GM13977 (cell line): ENCODE measurements around the gene ELF5.
A peak's percentile ranks its signal among the peaks of the same experiment; 100 is the strongest.

Experiments
- DNase-seq: peaks from one replicate; pipeline ENCODE4 v3.0.0; 2012; ENCODE audit warnings: low spot score
- in situ Hi-C: fragments of 300-500 bp; cut with MboI; formaldehyde crosslinking; loops from one replicate; pipeline ENCODE4 v1.12.0; 2022; ENCODE audit warnings: low sequenced_read_pairs, low pct_unique_long_range_greater_than_20kb, mixed read lengths, inconsistent platforms; ENCODE audit not compliant: unreplicated experiment
- TF ChIP-seq, protein P1 (sequence below): IDR thresholded peaks from 2 replicates; pipeline ENCODE4 v1.5.1; 2012; ENCODE audit warnings: mild to moderate bottlenecking, control low read depth; ENCODE audit not compliant: insufficient read depth; ENCODE audit errors: extremely low read depth, missing control alignments

The ELF5 gene

DNA sequence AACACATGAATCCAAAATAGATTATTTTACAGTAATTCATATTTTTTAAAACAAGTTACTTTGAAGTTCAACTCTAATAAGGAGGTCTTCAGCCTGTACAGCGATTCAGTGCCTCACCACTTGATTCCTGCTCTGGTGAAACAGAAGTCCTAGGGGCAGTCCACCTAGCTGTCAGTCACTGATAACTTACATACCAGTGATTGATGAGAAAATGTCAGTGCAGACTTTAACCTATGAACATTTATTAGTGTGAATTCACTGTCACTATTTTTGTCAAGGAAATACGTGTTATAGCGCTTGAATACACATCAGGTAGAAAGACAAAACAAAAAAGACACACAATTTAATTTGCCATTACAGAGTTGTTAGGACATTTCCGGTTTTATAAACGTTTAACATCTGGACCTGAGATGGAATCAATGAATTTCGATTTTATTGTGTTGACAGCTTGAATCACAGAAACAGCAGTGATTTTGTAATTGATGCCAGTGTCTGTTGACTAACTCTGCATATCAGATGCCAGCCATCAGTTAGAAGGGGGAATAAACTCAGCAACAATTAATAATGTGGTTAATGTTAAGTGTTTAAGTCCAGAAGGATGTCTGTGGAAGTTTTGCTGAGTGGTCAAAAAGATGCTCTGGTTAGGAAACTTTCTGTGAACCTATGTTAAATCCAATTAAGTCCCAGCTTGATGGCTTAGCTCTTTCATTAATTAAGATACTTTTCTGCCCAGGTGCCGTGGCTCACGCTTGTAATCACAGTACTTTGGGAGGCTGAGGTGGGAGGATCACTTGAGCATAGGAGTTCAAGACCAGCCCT is 34.5 kb downstream of the ELF5 start:
- TF ChIP-seq, protein P1, sequence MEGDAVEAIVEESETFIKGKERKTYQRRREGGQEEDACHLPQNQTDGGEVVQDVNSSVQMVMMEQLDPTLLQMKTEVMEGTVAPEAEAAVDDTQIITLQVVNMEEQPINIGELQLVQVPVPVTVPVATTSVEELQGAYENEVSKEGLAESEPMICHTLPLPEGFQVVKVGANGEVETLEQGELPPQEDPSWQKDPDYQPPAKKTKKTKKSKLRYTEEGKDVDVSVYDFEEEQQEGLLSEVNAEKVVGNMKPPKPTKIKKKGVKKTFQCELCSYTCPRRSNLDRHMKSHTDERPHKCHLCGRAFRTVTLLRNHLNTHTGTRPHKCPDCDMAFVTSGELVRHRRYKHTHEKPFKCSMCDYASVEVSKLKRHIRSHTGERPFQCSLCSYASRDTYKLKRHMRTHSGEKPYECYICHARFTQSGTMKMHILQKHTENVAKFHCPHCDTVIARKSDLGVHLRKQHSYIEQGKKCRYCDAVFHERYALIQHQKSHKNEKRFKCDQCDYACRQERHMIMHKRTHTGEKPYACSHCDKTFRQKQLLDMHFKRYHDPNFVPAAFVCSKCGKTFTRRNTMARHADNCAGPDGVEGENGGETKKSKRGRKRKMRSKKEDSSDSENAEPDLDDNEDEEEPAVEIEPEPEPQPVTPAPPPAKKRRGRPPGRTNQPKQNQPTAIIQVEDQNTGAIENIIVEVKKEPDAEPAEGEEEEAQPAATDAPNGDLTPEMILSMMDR = no peak
- in situ Hi-C loops = no loop called here
- no peak for DNase-seq

DNA sequence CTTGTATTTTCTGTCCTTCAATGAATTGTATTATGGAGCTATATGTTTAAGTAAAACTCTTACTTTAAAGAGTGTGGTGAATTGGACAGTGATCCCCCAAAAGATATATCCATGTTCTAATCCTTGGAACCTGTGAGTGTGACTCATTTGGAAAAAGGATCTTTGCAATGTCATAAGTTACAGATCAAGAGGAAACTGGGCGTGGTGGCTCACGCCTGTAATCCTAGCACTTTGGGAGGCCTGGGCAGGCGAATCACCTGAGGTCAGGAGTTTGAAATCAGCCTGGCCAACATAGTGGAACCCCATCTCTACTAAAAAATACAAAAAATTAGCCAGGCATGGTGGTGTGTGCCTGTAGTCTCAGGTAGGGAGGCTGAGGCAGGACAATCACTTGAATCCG is 36.7 kb downstream of the ELF5 start:
- no peak for DNase-seq
- TF ChIP-seq, protein P1 = no peak
- in situ Hi-C loops = no loop called here

DNA sequence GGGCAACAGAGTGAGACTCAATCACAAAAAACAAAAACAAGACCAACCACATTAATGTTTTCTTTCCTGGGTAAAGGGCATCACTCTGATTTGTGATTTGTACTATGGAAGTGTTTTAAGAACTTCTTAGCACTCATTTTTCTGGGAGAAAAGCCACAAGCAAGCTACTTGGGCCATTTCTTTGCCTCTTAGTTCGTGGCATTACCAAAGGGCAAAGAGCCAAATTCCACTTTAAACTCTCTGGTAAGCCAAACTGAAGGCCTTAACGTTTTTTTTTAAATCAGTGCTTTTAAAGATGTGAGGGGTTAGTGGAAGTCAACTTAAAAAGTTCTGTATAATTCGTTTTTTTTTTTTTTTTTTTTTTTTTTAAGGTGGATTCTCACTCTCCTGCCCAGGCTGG is 37.9 kb downstream of the ELF5 start:
- DNase-seq = no peak
- in situ Hi-C loops = no loop called here
- TF ChIP-seq, protein P1 = no peak

DNA sequence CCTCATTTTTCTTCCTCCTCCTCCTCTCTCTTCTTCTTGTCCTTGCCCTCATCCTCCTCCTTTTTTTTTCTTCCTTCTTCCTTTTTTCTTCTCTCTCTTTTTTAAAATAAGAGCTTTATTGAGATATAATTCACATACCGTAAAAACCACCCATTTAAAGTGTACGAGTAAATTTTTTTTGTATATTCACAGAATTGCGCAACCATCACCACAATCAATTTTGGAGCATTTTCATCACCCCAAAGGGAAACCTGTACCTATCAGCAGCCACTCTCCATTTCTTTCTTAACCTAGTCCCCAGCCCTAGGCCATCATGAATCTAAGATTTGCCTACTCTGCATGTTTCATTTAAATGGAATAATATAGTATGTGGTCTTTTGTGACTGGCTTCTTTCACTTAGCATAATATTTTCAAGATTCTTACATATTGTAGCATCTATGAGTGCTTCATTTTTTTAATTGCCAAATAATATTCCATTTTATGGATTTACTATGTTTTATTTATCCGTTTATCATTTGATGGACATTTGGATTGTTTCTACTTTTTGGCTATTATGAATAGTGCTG is 39.9 kb downstream of the ELF5 start:
- DNase-seq = no peak
- in situ Hi-C loops = loop anchor here (25.0 kb wide), 1 partner anchor 286 kb away; no protein-coding TSS in a partner anchor
- TF ChIP-seq, protein P1 = no peak

DNA sequence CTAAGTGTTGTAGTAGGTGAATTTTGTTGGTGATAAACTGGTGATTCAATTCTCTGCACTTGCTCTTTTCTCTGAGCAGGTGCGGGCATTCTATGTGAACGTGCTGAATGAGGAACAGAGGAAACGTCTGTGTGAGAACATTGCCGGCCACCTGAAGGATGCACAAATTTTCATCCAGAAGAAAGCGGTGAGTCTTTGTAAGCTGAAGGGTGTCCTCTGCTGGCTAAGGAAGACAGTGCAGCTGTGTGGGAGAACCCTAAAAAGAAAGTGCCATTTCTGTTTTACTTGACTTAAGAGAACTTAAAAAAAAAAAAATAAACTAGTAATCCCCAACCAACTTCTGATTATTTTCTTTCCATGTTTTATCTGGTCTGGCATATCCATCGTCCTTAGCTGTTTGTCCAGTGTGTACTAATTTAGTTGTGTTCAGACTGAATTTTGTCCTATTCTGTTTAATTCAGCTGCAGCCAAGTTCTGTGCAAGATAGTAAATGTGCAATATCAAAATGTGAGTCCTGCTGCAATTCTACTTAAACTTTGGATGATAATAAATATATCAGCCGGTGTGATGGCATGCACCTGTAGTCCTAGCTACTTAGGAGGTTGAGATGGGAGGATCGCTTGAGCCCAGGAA is 45.3 kb downstream of the ELF5 start:
- peak; percentile 48 for DNase-seq
- in situ Hi-C loops = loop anchor here (25.0 kb wide), 1 partner anchor 281 kb away; no protein-coding TSS in a partner anchor
- TF ChIP-seq, protein P1 = peak; percentile 75

DNA sequence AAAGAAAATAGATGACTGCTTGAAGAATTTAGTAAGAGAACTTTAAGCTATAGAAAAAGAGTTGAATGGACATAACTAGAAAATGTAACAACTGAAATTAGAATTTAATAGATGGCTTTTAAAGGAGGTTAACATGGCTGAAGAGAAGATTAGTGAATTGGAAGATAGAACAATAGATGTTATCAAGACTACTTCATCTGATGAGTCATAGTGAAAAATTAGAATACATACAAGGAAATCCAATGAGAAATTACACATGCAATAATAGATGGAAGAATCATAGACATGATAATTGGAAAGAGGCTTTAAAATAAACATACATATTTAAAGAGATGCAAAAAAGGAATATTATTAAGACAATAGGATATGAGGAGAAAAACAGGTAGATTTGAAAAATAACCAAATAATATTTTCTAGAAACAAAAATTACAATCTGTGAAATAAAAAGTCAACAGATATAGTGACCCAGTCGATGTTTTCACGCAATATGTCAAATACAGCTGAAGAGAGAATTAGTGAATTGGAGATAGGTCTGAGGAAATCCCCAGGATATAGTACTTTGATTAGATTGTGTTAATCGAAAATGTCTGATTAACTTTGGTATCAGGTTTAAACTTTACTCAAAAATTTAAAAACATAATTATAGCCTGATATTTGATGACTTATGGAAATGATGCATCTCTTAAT is 46.6 kb downstream of the ELF5 start:
- TF ChIP-seq, protein P1 = no peak
- in situ Hi-C loops = loop anchor here (25.0 kb wide), 1 partner anchor 280 kb away; no protein-coding TSS in a partner anchor
- DNase-seq = no peak
